ENCODE measurements around the gene BMP8B. TPM values are rescaled to one million over a fixed set of nuclear protein-coding genes. Genes with fewer than 3 reads are reported as not detected.

BMP8B gene
- total RNA-seq, 1 donor from 2014 or later: 1.4 TPM

DNA sequence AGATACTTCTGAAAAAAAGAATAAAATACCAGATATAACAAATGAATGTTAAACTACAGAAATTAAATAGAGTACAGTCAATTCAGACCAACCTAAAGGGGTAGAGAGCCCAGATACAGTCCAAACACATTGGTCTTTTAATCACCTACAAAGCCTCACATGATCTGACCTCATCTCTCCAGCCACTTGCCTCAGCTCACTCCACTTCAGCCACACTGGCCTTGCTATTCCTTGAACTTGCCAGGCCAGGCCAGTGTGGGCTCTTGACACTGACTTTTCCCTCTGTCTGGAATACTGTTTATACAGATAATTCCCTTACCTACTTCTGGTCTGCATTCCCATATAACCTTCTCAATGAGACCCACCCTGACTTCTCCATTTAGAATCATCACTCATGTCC, 67.0 kb downstream of the BMP8B start:
- Mint-ChIP-seq H3K4me3 (no peak overlapping the region), H3K4me1 (peaks cover 2% of the 10 kb centered on the region), H3K27ac (no peak overlapping the region), H3K36me3 (ENCODE audit: low read depth) (no peaks in the 10 kb centered on the region), H3K27me3 (peaks cover 32% of the 10 kb centered on the region), H3K9me3 (no peaks in the 10 kb centered on the region)
- CTCF ChIA-PET: interaction anchor here (1.4 kb wide), 1 partner anchor 116 kb away, joined by 5 read pairs; no protein-coding TSS in a partner anchor
- POLR2A ChIA-PET: no interaction called here
- DNase-seq (no peak), ATAC-seq (ENCODE audit: low read depth) (no peak)
- intact Hi-C loops (cut with micrococcal nuclease): no loop called here
- TF ChIP-seq, protein P1, sequence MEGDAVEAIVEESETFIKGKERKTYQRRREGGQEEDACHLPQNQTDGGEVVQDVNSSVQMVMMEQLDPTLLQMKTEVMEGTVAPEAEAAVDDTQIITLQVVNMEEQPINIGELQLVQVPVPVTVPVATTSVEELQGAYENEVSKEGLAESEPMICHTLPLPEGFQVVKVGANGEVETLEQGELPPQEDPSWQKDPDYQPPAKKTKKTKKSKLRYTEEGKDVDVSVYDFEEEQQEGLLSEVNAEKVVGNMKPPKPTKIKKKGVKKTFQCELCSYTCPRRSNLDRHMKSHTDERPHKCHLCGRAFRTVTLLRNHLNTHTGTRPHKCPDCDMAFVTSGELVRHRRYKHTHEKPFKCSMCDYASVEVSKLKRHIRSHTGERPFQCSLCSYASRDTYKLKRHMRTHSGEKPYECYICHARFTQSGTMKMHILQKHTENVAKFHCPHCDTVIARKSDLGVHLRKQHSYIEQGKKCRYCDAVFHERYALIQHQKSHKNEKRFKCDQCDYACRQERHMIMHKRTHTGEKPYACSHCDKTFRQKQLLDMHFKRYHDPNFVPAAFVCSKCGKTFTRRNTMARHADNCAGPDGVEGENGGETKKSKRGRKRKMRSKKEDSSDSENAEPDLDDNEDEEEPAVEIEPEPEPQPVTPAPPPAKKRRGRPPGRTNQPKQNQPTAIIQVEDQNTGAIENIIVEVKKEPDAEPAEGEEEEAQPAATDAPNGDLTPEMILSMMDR (IDR thresholded peaks at IDR 0.05): no peak

DNA sequence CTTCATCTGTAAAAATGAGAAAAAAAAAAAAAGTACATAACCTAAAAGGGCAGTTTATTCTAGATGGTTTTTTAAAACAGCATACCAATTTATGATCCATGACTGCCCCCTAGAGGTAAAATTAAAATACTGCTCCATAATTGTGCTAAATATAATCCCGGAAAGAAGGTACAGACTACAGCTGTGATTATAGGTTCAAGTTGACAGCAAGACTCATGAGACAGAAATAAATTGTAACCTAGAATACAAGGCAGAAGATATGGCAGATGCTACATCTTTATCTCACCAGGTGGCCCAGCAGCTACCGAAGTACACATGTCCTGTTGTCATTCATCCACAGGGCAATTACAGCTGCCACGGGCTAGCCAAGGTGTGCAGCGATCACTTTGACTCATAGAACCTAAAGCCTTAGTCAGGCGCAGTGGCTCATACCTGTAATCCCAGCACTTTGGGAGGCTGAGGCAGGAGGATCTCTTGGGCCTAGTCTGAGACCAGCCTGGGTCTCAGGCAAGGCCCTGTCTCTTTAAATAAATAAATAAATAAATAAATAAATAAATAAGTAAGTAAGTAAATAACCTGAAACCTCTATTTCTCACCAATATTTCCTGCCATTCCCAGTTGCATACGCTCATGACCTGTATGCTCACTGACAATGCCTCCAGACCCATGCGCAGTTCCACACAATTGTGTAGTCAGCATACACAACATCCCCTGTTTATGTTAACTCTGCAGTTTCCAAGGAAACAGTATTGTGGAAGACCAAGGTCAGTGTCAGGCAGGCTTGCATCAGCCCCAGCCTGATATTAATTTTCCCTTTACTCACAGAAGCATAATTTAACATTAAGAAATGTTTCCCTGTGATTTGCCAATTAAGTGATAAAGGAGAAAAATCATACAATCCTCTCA, 68.3 kb downstream of the BMP8B start:
- CTCF ChIA-PET: interaction anchor here (0.5 to 1.5 kb wide), 6 partner anchors 19 to 971 kb away, joined by 3 to 10 read pairs (median 4); no protein-coding TSS in a partner anchor
- ATAC-seq (ENCODE audit: low read depth): peak; percentile 62

DNA sequence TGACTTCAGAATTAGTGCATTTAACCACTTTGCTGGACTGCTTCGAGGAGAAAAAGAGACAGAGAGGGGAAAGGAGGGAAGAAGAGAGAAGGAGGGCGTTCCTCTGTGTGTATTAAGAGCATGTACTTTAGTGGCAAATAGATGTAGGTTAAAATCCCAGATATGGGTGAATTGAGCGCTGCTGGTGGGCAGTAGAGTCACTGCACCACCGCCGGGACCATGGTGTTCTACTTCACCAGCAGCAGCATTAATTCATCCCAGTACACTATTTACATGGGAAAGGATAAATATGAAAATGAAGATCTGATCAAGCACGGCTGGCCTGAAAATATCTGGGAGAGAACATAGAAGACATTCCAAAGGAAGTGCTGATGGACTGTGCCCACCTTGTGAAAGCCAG, 70.9 kb downstream of the BMP8B start:
- intact Hi-C loops (cut with micrococcal nuclease): no loop called here
- no peak overlapping the region for H3K27ac Mint-ChIP-seq
- CTCF ChIA-PET: interaction anchor here (0.8 to 1.8 kb wide), 3 partner anchors 82 to 112 kb away, joined by 3 to 6 read pairs (median 3); no protein-coding TSS in a partner anchor

More for the DNA sequence above, 68.3 kb downstream of the BMP8B start:
- Mint-ChIP-seq H3K36me3 (ENCODE audit: low read depth) (no peaks in the 10 kb centered on the region), H3K9me3 (no peaks in the 10 kb centered on the region), H3K4me3 (no peak overlapping the region), H3K4me1 (peaks cover 2% of the 10 kb centered on the region), H3K27me3 (peaks cover 37% of the 10 kb centered on the region), H3K27ac (no peak overlapping the region)
- intact Hi-C loops (cut with micrococcal nuclease): loop anchor here (1.0 kb wide), 3 partner anchors 67 to 618 kb away; no protein-coding TSS in a partner anchor
- POLR2A ChIA-PET: interaction anchor here (0.5 to 0.8 kb wide), 3 partner anchors 19 to 147 kb away, joined by 3 to 4 read pairs (median 3); partner anchors contain the start of gene PPIE
- no peak for DNase-seq
- TF ChIP-seq, protein P1 (IDR thresholded peaks at IDR 0.05): peak; percentile 51

DNA sequence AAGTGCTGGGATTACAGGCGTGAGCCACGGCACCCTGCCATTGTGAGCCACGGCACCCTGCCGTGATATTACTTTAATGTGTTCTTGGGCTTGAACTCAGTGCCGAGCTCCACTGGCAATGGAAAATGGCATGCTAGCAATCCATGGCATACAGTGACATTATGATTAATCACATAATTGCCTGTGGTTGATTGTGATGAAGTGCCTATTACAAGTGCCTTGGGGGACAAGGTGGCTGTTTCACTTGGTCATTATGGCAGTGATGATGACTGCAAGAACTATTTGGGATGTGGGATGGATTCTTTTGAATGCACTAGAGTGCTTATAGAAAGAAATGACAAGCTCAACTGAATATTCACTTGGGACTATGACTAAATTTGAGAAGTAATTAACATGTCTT, 75.1 kb downstream of the BMP8B start:
- H3K9me3 Mint-ChIP-seq: peaks cover 2% of the 10 kb centered on the region
- TF ChIP-seq, protein P1 (IDR thresholded peaks at IDR 0.05): no peak
- no peak overlapping the region for H3K4me3 Mint-ChIP-seq
- peaks cover 39% of the 10 kb centered on the region for H3K27me3 Mint-ChIP-seq
- no peaks in the 10 kb centered on the region for H3K4me1 Mint-ChIP-seq
- ChIA-PET POLR2A (interaction anchor here (0.6 kb wide), 1 partner anchor 620 kb away, joined by 3 read pairs; no protein-coding TSS in a partner anchor), CTCF (interaction anchor here (0.9 kb wide), 1 partner anchor 36 kb away, joined by 3 read pairs; no protein-coding TSS in a partner anchor)
- intact Hi-C loops (cut with micrococcal nuclease): no loop called here
- no peak for ATAC-seq (ENCODE audit: low read depth)
- no peak for DNase-seq
- H3K36me3 Mint-ChIP-seq (ENCODE audit: low read depth): no peaks in the 10 kb centered on the region
- no peak overlapping the region for H3K27ac Mint-ChIP-seq

More for the DNA sequence above, 70.9 kb downstream of the BMP8B start:
- POLR2A ChIA-PET: no interaction called here
- TF ChIP-seq, protein P1 (IDR thresholded peaks at IDR 0.05): no peak
- peaks cover 37% of the 10 kb centered on the region for H3K27me3 Mint-ChIP-seq
- no peak for ATAC-seq (ENCODE audit: low read depth)
- H3K36me3 Mint-ChIP-seq (ENCODE audit: low read depth): no peaks in the 10 kb centered on the region
- no peak overlapping the region for H3K4me3 Mint-ChIP-seq
- no peak for DNase-seq
- H3K9me3 Mint-ChIP-seq: no peaks in the 10 kb centered on the region
- H3K4me1 Mint-ChIP-seq: peaks cover 2% of the 10 kb centered on the region

DNA sequence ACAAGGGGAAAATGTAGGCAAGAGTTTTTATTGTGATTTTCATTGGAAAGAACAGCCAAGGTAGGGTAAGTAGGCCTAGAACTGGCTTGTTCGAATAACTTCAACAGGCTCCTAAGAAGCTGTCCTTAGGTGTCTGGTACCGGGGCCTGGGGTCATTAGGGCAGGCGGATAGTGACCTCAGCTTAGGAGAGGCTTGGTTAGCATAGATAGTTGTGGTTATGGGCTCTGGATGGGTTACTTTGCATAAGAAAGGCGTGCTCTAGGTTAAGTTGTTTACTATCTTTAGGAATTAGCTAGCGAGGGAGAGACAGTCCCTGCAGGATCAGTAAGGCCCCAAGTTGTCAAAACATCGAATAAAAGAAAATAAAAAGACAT, 76.7 kb downstream of the BMP8B start:
- no peaks in the 10 kb centered on the region for H3K4me1 Mint-ChIP-seq
- H3K27ac Mint-ChIP-seq: no peak overlapping the region
- H3K36me3 Mint-ChIP-seq (ENCODE audit: low read depth): no peaks in the 10 kb centered on the region
- POLR2A ChIA-PET: no interaction called here
- no peak overlapping the region for H3K4me3 Mint-ChIP-seq
- intact Hi-C loops (cut with micrococcal nuclease): no loop called here
- DNase-seq: no peak
- peaks cover 29% of the 10 kb centered on the region for H3K27me3 Mint-ChIP-seq
- ATAC-seq (ENCODE audit: low read depth): no peak
- CTCF ChIA-PET: interaction anchor here (0.9 kb wide), 1 partner anchor 13 kb away, joined by 4 read pairs; no protein-coding TSS in a partner anchor
- H3K9me3 Mint-ChIP-seq: peaks cover 2% of the 10 kb centered on the region
- TF ChIP-seq, protein P1 (IDR thresholded peaks at IDR 0.05): no peak
